K562 (cell line): Measurements from ENCODE around the gene DET1. TPM values are rescaled to one million over a fixed set of nuclear protein-coding genes. Genes with fewer than 3 reads are reported as not detected.

ENCODE experiments used
- ATAC-seq: fragments of 200-7000 bp; cut with Tn5 transposase; 3 replicates; pipeline ENCODE4 v1.9.1; 2020; ENCODE audit warnings: moderate library complexity
- BruUV-seq: library from RNA; stranded (reverse); fragments of 400-500 nt; replicated peaks from 2 replicates; lab custom pipeline; 2021; lab: Mats Ljungman, UMichigan
- CTCF ChIA-PET: fragments of 300-600 bp; formaldehyde crosslinking; extraction: SDS; loops from one replicate; lab custom pipeline; 2021; ENCODE audit warnings: low intra/inter-chr PET ratio; lab: Yijun Ruan, JAX
- POLR2A ChIA-PET: fragments of 300-600, 350-650 bp; sonication (Branson Sonifier 250); formaldehyde crosslinking; extraction: SDS; loops from one replicate; lab custom pipeline; 2021; ENCODE audit warnings: antibody characterized with exemption, inconsistent platforms; lab: Yijun Ruan, JAX
- DNase-seq, 4 experiments: peaks; one replicate each; pipeline versions ENCODE4 v3.0.0 to v3.0.0-alpha.2; 2011 to 2018; ENCODE audit warnings: low spot score in 3 of 4, mixed read lengths in 3 of 4; ENCODE audit errors: extremely low read depth in 1 of 4
- FAIRE-seq: peaks from 2 replicates; lab custom pipeline; 2011; peaks lifted over from hg19 to GRCh38; lab: Jason Lieb, UNC
- H2AFZ ChIP-seq: 2 replicates; pipeline ENCODE4 v1.6.0; 2011; ENCODE audit warnings: low read depth, low read length, control low read depth, inconsistent platforms
- H3K27ac ChIP-seq: fragments of 200-600 bp; 3 replicates; pipeline ENCODE4 v1.8.0; 2011; ENCODE audit warnings: low read depth, mild to moderate bottlenecking, control low read depth, inconsistent platforms, low read length, moderate library complexity, mixed read lengths; ENCODE audit errors: extremely low read depth
- H3K27me3 ChIP-seq, 2 experiments: fragments of 300-600 bp in 1 of 2; 2 replicates in 1 of 2; 3 replicates in 1 of 2; pipeline versions ENCODE4 v1.6.0 to v1.8.0; 2011; ENCODE audit warnings: inconsistent platforms in 2 of 2, low read length in 2 of 2, mild to moderate bottlenecking in 1 of 2, mixed read lengths in 1 of 2, moderate library complexity in 1 of 2; ENCODE audit not compliant: control insufficient read depth in 2 of 2, insufficient read depth in 2 of 2
- H3K36me3 ChIP-seq: fragments of 300-600 bp; 3 replicates; pipeline ENCODE4 v1.8.0; 2011; ENCODE audit warnings: mild to moderate bottlenecking, low read length, inconsistent platforms; ENCODE audit not compliant: control insufficient read depth, insufficient read depth
- H3K4me1 ChIP-seq, 2 experiments: fragments of 200-600 bp in 1 of 2; replicated peaks in 1 of 2; 2 replicates in 1 of 2; 3 replicates in 1 of 2; pipeline versions ENCODE4 v1.5.1 to v1.8.0; 2011; ENCODE audit warnings: inconsistent platforms in 2 of 2, low read length in 2 of 2, mild to moderate bottlenecking in 1 of 2, mixed read lengths in 1 of 2, moderate library complexity in 1 of 2; ENCODE audit not compliant: control insufficient read depth in 2 of 2, insufficient read depth in 2 of 2
- H3K4me2 ChIP-seq: 2 replicates; pipeline ENCODE4 v1.6.1; 2011; ENCODE audit warnings: low read length, control low read depth, inconsistent platforms, mixed read lengths; ENCODE audit not compliant: insufficient read depth
- H3K4me3 ChIP-seq: fragments of 200-600 bp; sonication (generic), shearing (Covaris generic); 2 replicates; pipeline ENCODE4 v1.5.1; 2016; ENCODE audit warnings: control low read depth, inconsistent platforms
- H3K79me2 ChIP-seq: fragments of 200-600 bp; 3 replicates; pipeline ENCODE4 v1.8.0; 2011; ENCODE audit warnings: low read length, inconsistent platforms; ENCODE audit not compliant: control insufficient read depth, insufficient read depth
- H3K9ac ChIP-seq, 2 experiments: 2 replicates each; pipeline versions ENCODE4 v1.6.0 to v1.6.1; 2011; ENCODE audit warnings: low read depth in 2 of 2, low read length in 2 of 2, control low read depth in 1 of 2, inconsistent platforms in 1 of 2, mild to moderate bottlenecking in 1 of 2, mixed read lengths in 1 of 2; ENCODE audit not compliant: insufficient read depth in 1 of 2
- H3K9me1 ChIP-seq: one replicate; pipeline ENCODE4 v1.6.0; 2011; ENCODE audit warnings: inconsistent platforms, mild to moderate bottlenecking, low read length, moderate library complexity; ENCODE audit not compliant: control insufficient read depth, insufficient read depth
- H3K9me3 ChIP-seq: replicated peaks from 2 replicates; pipeline ENCODE4 v1.5.1; 2011; ENCODE audit warnings: low read depth, low read length, inconsistent platforms; ENCODE audit not compliant: control insufficient read depth, insufficient read depth
- H4K20me1 ChIP-seq: replicated peaks from 2 replicates; pipeline ENCODE4 v1.6.1; 2011; ENCODE audit warnings: low read length, inconsistent platforms, mixed read lengths; ENCODE audit not compliant: control insufficient read depth, insufficient read depth
- ELF4 ChIP-seq: fragments of 450-650 bp; formaldehyde crosslinking; IDR thresholded peaks from 2 replicates; pipeline ENCODE4 v1.4.0; 2022; ENCODE audit warnings: missing genetic modification characterization
- HDAC3 ChIP-seq: fragments of 450-650 bp; IDR thresholded peaks from 2 replicates; pipeline ENCODE4 v1.6.1; 2018; ENCODE audit warnings: borderline replicate concordance, mild to moderate bottlenecking, moderate library complexity; ENCODE audit not compliant: partially characterized antibody
- HMG20B ChIP-seq: fragments of 250-450 bp; sonication (Bioruptor Pico); IDR thresholded peaks from 2 replicates; pipeline ENCODE4 v1.5.0; 2021; ENCODE audit warnings: mild to moderate bottlenecking
- HNRNPK ChIP-seq: fragments of 200-400 bp; formaldehyde crosslinking; IDR thresholded peaks from one replicate; pipeline ENCODE4 v1.6.1; 2018; ENCODE audit warnings: mild to moderate bottlenecking, low read depth, low read length; ENCODE audit not compliant: poor library complexity, severe bottlenecking
- MIER1 ChIP-seq: fragments of 450-650 bp; IDR thresholded peaks from 2 replicates; pipeline ENCODE4 v1.6.1; 2016; ENCODE audit warnings: antibody characterized with exemption, mild to moderate bottlenecking, low read depth
- RAD21 ChIP-seq, 2 experiments: fragments of 250-450 bp in 1 of 2; fragments of 450-650 bp in 1 of 2; sonication (Bioruptor Pico) in 1 of 2; formaldehyde crosslinking in 1 of 2; IDR thresholded peaks in 1 of 2; conservative IDR thresholded peaks in 1 of 2; 2 replicates each; pipeline versions ENCODE4 v1.4.0 to v1.8.0; 2020 to 2022; ENCODE audit warnings: mild to moderate bottlenecking in 2 of 2, moderate library complexity in 1 of 2
- SMC3 ChIP-seq: conservative IDR thresholded peaks from 2 replicates; pipeline ENCODE4 v1.6.1; 2011; ENCODE audit warnings: low read depth, low read length, improper control_type of control experiment; ENCODE audit not compliant: insufficient read depth
- YBX1 ChIP-seq: fragments of 450-650 bp; IDR thresholded peaks from 2 replicates; pipeline ENCODE4 v1.7.1; 2016; ENCODE audit warnings: mild to moderate bottlenecking
- ZNF239 ChIP-seq: fragments of 250-450 bp; sonication (Bioruptor Pico); IDR thresholded peaks from 2 replicates; pipeline ENCODE4 v1.4.0; 2020; ENCODE audit warnings: mild to moderate bottlenecking
- ZNF507 ChIP-seq: conservative IDR thresholded peaks from 2 replicates; pipeline ENCODE4 v1.6.1; 2017; ENCODE audit warnings: missing genetic modification characterization, missing compliant biosample characterization
- WGBS: fragments of 100-300 bp; shearing (Covaris generic); methylation state at CpG from one replicate; pipeline ENCODE4 v1.1.6; 2016; ENCODE audit warnings: low coverage, mixed read lengths; ENCODE audit not compliant: insufficient coverage; ENCODE audit errors: missing lambda C conversion rate; 5-methylcytosine and 5-hydroxymethylcytosine counted together
- in situ Hi-C: fragments of 300-500 bp; cut with MboI; formaldehyde crosslinking; loops from 4 replicates; pipeline ENCODE4 v1.15.0; 2018; ENCODE audit warnings: inconsistent platforms, mixed read lengths
- intact Hi-C: fragments of 100-400 bp; cut with micrococcal nuclease; formaldehyde crosslinking; loops from 2 replicates; pipeline ENCODE4 v1.14.2; 2022
- polyA plus RNA-seq, 8 experiments: library from polyadenylated mRNA; depleted of rRNA in 4 of 8; stranded (reverse) in 5 of 8; unstranded in 3 of 8; fragments of >200 nt; fragmentation: Nextera tagmentation in 2 of 8; fragmentation: Illumina TruSeq in 1 of 8; extraction: Ambion mirVana in 2 of 8; extraction: Trizol in 1 of 8; gene quantifications; 2 replicates each; pipeline versions ENCODE4 v1.2.1 to v1.2.3, GENCODE V29; 2011 to 2014; ENCODE audit warnings: inconsistent platforms in 1 of 8, missing spikeins in 1 of 8
- total RNA-seq, 7 experiments: library from RNA; depleted of rRNA in 6 of 7; stranded (reverse); fragments of >200 nt in 6 of 7; fragmentation: Illumina TruSeq in 2 of 7; extraction: Trizol in 2 of 7; gene quantifications; 2 replicates each; pipeline versions ENCODE4 v1.2.1 to v1.2.3, GENCODE V29; 2011 to 2021; ENCODE audit warnings: low replicate concordance in 1 of 7
- TF ChIP-seq, protein P1 (sequence below): IDR thresholded peaks from 2 replicates; pipeline ENCODE4 v1.6.1; 2011; ENCODE audit warnings: borderline replicate concordance, low read depth, mild to moderate bottlenecking, moderate library complexity, low read length; ENCODE audit not compliant: insufficient read depth, poor library complexity, severe bottlenecking
- TF ChIP-seq, protein P2 (sequence below): IDR thresholded peaks from 3 replicates; pipeline ENCODE4 v1.6.1; 2011; ENCODE audit warnings: borderline replicate concordance, mild to moderate bottlenecking; ENCODE audit not compliant: insufficient read length, insufficient read depth

The DET1 gene
- total and polyA plus RNA-seq, 9 of the 15 experiments (the other 6 are each of a cell fraction or from before 2014, with no cell fraction given) = 4.2 to 8.1 (median 6.0) TPM

- no peaks in the 10 kb centered on the region for H3K79me2 ChIP-seq
- H3K9me1 ChIP-seq = no peaks in the 10 kb centered on the region
- no peak overlapping the region for H3K4me3 ChIP-seq
- ATAC-seq (peak; percentile 72), DNase-seq (peak in 3 of 4 experiments; percentile 20 to 31 (median 20)), FAIRE-seq (no peak)
- intact Hi-C loops (no loop called here), in situ Hi-C loops (no loop called here)
- no TSS peak for BruUV-seq
- H3K27ac ChIP-seq = no peak overlapping the region
- peaks cover 0 to 15% of the 10 kb centered on the region in 2 experiments; a peak in 1 of 5 replicates for H3K4me1 ChIP-seq
- POLR2A ChIA-PET = no interaction called here
- WGBS = 63% methylated on average over 1 of the region's 4 CpGs
- H3K9me3 ChIP-seq = no peaks in the 10 kb centered on the region
- H4K20me1 ChIP-seq = peaks cover 3% of the 10 kb centered on the region; the same call in 1 of the 2 replicates
- H3K36me3 ChIP-seq = no peaks in the 10 kb centered on the region
- H3K9ac ChIP-seq = 0 out of 4 replicates have a peak overlapping the region, but pooled peaks of 1 of the 2 experiments have one; percentile 48
- H3K4me2 ChIP-seq = no peak overlapping the region
- CTCF ChIA-PET = no interaction called here
- H2AFZ ChIP-seq = no peak overlapping the region
- H3K27me3 ChIP-seq = no peaks in the 10 kb centered on the region
- TF ChIP-seq HMG20B (CRISPR knock-in tag) (no peak), ZNF507 (no peak), MIER1 (peak; percentile 76), YBX1 (no peak), ELF4 (CRISPR knock-in tag) (no peak), HDAC3 (no peak), SMC3 (0 out of 2 replicates have a peak, but pooled peaks have one; percentile 16), HNRNPK (no peak), RAD21 (CRISPR knock-in tag; conservative IDR thresholded peaks at IDR 0.05 in 1 of 2, IDR thresholded peaks at IDR 0.05 in 1 of 2) (peak in 1 of 2 experiments; percentile 56; a peak in 2 of 4 replicates), ZNF239 (CRISPR knock-in tag) (no peak)
- TF ChIP-seq, protein P1, sequence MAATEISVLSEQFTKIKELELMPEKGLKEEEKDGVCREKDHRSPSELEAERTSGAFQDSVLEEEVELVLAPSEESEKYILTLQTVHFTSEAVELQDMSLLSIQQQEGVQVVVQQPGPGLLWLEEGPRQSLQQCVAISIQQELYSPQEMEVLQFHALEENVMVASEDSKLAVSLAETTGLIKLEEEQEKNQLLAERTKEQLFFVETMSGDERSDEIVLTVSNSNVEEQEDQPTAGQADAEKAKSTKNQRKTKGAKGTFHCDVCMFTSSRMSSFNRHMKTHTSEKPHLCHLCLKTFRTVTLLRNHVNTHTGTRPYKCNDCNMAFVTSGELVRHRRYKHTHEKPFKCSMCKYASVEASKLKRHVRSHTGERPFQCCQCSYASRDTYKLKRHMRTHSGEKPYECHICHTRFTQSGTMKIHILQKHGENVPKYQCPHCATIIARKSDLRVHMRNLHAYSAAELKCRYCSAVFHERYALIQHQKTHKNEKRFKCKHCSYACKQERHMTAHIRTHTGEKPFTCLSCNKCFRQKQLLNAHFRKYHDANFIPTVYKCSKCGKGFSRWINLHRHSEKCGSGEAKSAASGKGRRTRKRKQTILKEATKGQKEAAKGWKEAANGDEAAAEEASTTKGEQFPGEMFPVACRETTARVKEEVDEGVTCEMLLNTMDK = peak; percentile 37
- TF ChIP-seq, protein P2, sequence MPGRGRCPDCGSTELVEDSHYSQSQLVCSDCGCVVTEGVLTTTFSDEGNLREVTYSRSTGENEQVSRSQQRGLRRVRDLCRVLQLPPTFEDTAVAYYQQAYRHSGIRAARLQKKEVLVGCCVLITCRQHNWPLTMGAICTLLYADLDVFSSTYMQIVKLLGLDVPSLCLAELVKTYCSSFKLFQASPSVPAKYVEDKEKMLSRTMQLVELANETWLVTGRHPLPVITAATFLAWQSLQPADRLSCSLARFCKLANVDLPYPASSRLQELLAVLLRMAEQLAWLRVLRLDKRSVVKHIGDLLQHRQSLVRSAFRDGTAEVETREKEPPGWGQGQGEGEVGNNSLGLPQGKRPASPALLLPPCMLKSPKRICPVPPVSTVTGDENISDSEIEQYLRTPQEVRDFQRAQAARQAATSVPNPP = no peak
These were observed 57.2 kb downstream of the DET1 start for GRCh38 chr15:88489321-88489720.
